Measurements from ENCODE around the gene TMEM181.
"Not testable (repeated sequence)": the region's sequence is repeated elsewhere in the genome, so short reads cannot be mapped to it uniquely, and the experiment has no call there.

TMEM181 gene

GRCh38 chr6:158539413-158539812 lies 20.5 kb upstream of the TMEM181 start:
- no peak for DNase-seq

- no peak for DNase-seq
Measured at GRCh38 chr6:158539881-158540280, 20.0 kb upstream of the TMEM181 start.

- DNase-seq, result no peak
Measured at GRCh38 chr6:158543606-158544185, 16.2 kb upstream of the TMEM181 start.

- no peak for DNase-seq
Measured at GRCh38 chr6:158544428-158544827, 15.5 kb upstream of the TMEM181 start.

GRCh38 chr6:158545043-158545966 lies 14.6 kb upstream of the TMEM181 start:
- DNase-seq, result no peak

- DNase-seq, result no peak
Measured at GRCh38 chr6:158548418-158549161, 11.3 kb upstream of the TMEM181 start.

- no peak for DNase-seq
Measured at GRCh38 chr6:158552055-158552795, 7.7 kb upstream of the TMEM181 start.

- DNase-seq, result no peak
Measured at GRCh38 chr6:158552796-158553138, 7.1 kb upstream of the TMEM181 start.

- DNase-seq, result no peak
Measured at GRCh38 chr6:158554611-158555361, 5.1 kb upstream of the TMEM181 start.

GRCh38 chr6:158556113-158556512 lies 3.8 kb upstream of the TMEM181 start:
- no peak for DNase-seq

GRCh38 chr6:158557110-158557509 lies 2.8 kb upstream of the TMEM181 start:
- DNase-seq, result not testable (repeated sequence)

- no peak for DNase-seq
Measured at GRCh38 chr6:158557927-158558326, 2.0 kb upstream of the TMEM181 start.

GRCh38 chr6:158558415-158559306 lies 1.2 kb upstream of the TMEM181 start:
- no peak for DNase-seq

GRCh38 chr6:158559338-158559894 lies 475 bp upstream of the TMEM181 start:
- no peak for DNase-seq

GRCh38 chr6:158560836-158561320 lies 987 bp downstream of the TMEM181 start:
- no peak for DNase-seq

GRCh38 chr6:158561321-158561884 lies 1.5 kb downstream of the TMEM181 start:
- no peak for DNase-seq

- DNase-seq, result no peak
Measured at GRCh38 chr6:158561938-158562337, 2.0 kb downstream of the TMEM181 start.

- DNase-seq, result peak; percentile 71
Measured at GRCh38 chr6:158564243-158565121, 4.6 kb downstream of the TMEM181 start.

GRCh38 chr6:158565122-158565429 lies 5.2 kb downstream of the TMEM181 start:
- DNase-seq, result no peak

Data from activated effector memory CD4-positive, alpha-beta T cell treated with anti-CD3 and anti-CD28 coated beads, Interleukin-2, amount 50 U/mL, for 16 hours (primary cell).